ENCODE measurements around the gene OR2AK2.

The OR2AK2 gene

GRCh38 chr1:247933989-247934388, 31.0 kb upstream of the OR2AK2 start:
- H3K9me3 ChIP-seq (ENCODE audit: insufficient read depth, low read depth, low read length), result no peaks in the 10 kb centered on the region

GRCh38 chr1:247935781-247936180, 29.3 kb upstream of the OR2AK2 start:
- no peaks in the 10 kb centered on the region for H3K79me2 ChIP-seq (ENCODE audit: insufficient read depth, low read length)
- H3K9me3 ChIP-seq (ENCODE audit: insufficient read depth, low read depth, low read length), result no peaks in the 10 kb centered on the region
- no peak overlapping the region for H3K4me3 ChIP-seq (ENCODE audit: low read length, poor library complexity, severe bottlenecking)
- H2AFZ ChIP-seq (ENCODE audit: low read length), result no peak overlapping the region
- no peaks in the 10 kb centered on the region for H4K20me1 ChIP-seq (ENCODE audit: insufficient read depth, low read length, poor library complexity, severe bottlenecking)
- H3K36me3 ChIP-seq (ENCODE audit: insufficient read depth, low read length), result no peaks in the 10 kb centered on the region
- TF ChIP-seq CTCF (conservative IDR thresholded peaks at IDR 0.05; ENCODE audit: low read length), result no peak
- no peak for TF ChIP-seq EZH2phosphoT487 (IDR thresholded peaks at IDR 0.05; ENCODE audit: borderline replicate concordance)
- no peak overlapping the region for H3K9ac ChIP-seq (ENCODE audit: low read depth, low read length, poor library complexity, severe bottlenecking)
- no peaks in the 10 kb centered on the region for H3K27me3 ChIP-seq (ENCODE audit: insufficient read depth, low read length, poor library complexity, severe bottlenecking)
- no peaks in the 10 kb centered on the region for H3F3A ChIP-seq (ENCODE audit: low read depth)
- no peaks in the 10 kb centered on the region for H3K4me1 ChIP-seq (ENCODE audit: insufficient read depth, low read length, poor library complexity, severe bottlenecking)
- no peak overlapping the region for H3K4me2 ChIP-seq (ENCODE audit: low read depth, low read length, poor library complexity, severe bottlenecking)
- H3K9me2 ChIP-seq (replicated peaks; ENCODE audit: low read depth, low read length), result no peaks in the 10 kb centered on the region

More at GRCh38 chr1:247933989-247934388, 31.0 kb upstream of the OR2AK2 start:
- Histone ChIP-seq H3K4me1 (ENCODE audit: insufficient read depth, low read length, poor library complexity, severe bottlenecking) (no peaks in the 10 kb centered on the region), H3K4me2 (ENCODE audit: low read depth, low read length, poor library complexity, severe bottlenecking) (no peak overlapping the region), H3K79me2 (ENCODE audit: insufficient read depth, low read length) (no peaks in the 10 kb centered on the region), H3F3A (ENCODE audit: low read depth) (no peaks in the 10 kb centered on the region), H4K20me1 (ENCODE audit: insufficient read depth, low read length, poor library complexity, severe bottlenecking) (no peaks in the 10 kb centered on the region), H3K9ac (ENCODE audit: low read depth, low read length, poor library complexity, severe bottlenecking) (no peak overlapping the region), H3K9me2 (replicated peaks; ENCODE audit: low read depth, low read length) (no peaks in the 10 kb centered on the region), H3K36me3 (ENCODE audit: insufficient read depth, low read length) (no peaks in the 10 kb centered on the region), H3K27me3 (ENCODE audit: insufficient read depth, low read length, poor library complexity, severe bottlenecking) (no peaks in the 10 kb centered on the region), H3K4me3 (ENCODE audit: low read length, poor library complexity, severe bottlenecking) (no peak overlapping the region), H2AFZ (ENCODE audit: low read length) (no peak overlapping the region)
- TF ChIP-seq EZH2phosphoT487 (IDR thresholded peaks at IDR 0.05; ENCODE audit: borderline replicate concordance), result no peak
- no peak for TF ChIP-seq CTCF (conservative IDR thresholded peaks at IDR 0.05; ENCODE audit: low read length)

GRCh38 chr1:247936415-247936814, 28.6 kb upstream of the OR2AK2 start:
- H3K36me3 ChIP-seq (ENCODE audit: insufficient read depth, low read length), result no peaks in the 10 kb centered on the region
- H3F3A ChIP-seq (ENCODE audit: low read depth), result no peaks in the 10 kb centered on the region
- H3K9me2 ChIP-seq (replicated peaks; ENCODE audit: low read depth, low read length), result no peaks in the 10 kb centered on the region
- H3K27me3 ChIP-seq (ENCODE audit: insufficient read depth, low read length, poor library complexity, severe bottlenecking), result no peaks in the 10 kb centered on the region
- no peak overlapping the region for H3K9ac ChIP-seq (ENCODE audit: low read depth, low read length, poor library complexity, severe bottlenecking)
- H3K4me3 ChIP-seq (ENCODE audit: low read length, poor library complexity, severe bottlenecking), result no peak overlapping the region
- no peak overlapping the region for H2AFZ ChIP-seq (ENCODE audit: low read length)
- no peaks in the 10 kb centered on the region for H3K4me1 ChIP-seq (ENCODE audit: insufficient read depth, low read length, poor library complexity, severe bottlenecking)
- no peaks in the 10 kb centered on the region for H4K20me1 ChIP-seq (ENCODE audit: insufficient read depth, low read length, poor library complexity, severe bottlenecking)
- no peaks in the 10 kb centered on the region for H3K79me2 ChIP-seq (ENCODE audit: insufficient read depth, low read length)
- no peak for TF ChIP-seq EZH2phosphoT487 (IDR thresholded peaks at IDR 0.05; ENCODE audit: borderline replicate concordance)
- TF ChIP-seq CTCF (conservative IDR thresholded peaks at IDR 0.05; ENCODE audit: low read length), result no peak
- no peaks in the 10 kb centered on the region for H3K9me3 ChIP-seq (ENCODE audit: insufficient read depth, low read depth, low read length)
- H3K4me2 ChIP-seq (ENCODE audit: low read depth, low read length, poor library complexity, severe bottlenecking), result no peak overlapping the region

Data from Loucy (cell line).